Omental fat pad (tissue), 4 donors: ENCODE results near the gene GLIS1. TPM values are rescaled to one million over a fixed set of nuclear protein-coding genes. Genes with fewer than 3 reads are reported as not detected.

ENCODE experiments used
- ATAC-seq: fragments of 150-250 bp; one replicate; pipeline ENCODE4 v1.9.1; 2016; ENCODE audit warnings: mild to moderate bottlenecking, moderate library complexity; ENCODE audit not compliant: low FRiP score
- DNase-seq: peaks from one replicate; pipeline ENCODE4 v3.0.0-alpha.2; 2019; ENCODE audit warnings: low spot score
- CTCF ChIP-seq, 3 donors: fragments of 450-650 bp; IDR thresholded peaks; one replicate each; pipeline ENCODE4 v1.5.1; 2016 to 2017; ENCODE audit warnings: antibody characterized with exemption in 3 of 3, mild to moderate bottlenecking in 3 of 3, moderate library complexity in 2 of 3
- small RNA-seq: library from RNA; depleted of rRNA; stranded (forward); fragments of <200 nt; gene quantifications from one replicate; pipeline ENCODE3, GENCODE V24; 2016
- total RNA-seq, 4 donors: library from RNA; depleted of rRNA; stranded (reverse); fragments of >200 nt; gene quantifications; one replicate each; pipeline ENCODE4 v1.1.0, GENCODE V29; 2016

The GLIS1 gene
- total RNA-seq, 4 donors from 2014 or later: 0.19 to 1.4 (median 0.75) TPM

GRCh38 chr1:53460666-53461322 lies 278.2 kb downstream of the GLIS1 start:
- ATAC-seq: no peak
- DNase-seq: no peak

GRCh38 chr1:53460211-53460634 lies 278.7 kb downstream of the GLIS1 start:
- DNase-seq (no peak), ATAC-seq (no peak)
- TF ChIP-seq CTCF (IDR thresholded peaks at IDR 0.05): no peak

More at GRCh38 chr1:53460666-53461322, 278.2 kb downstream of the GLIS1 start:
- no peak for TF ChIP-seq CTCF (IDR thresholded peaks at IDR 0.05)

- no peak for ATAC-seq
- TF ChIP-seq CTCF (IDR thresholded peaks at IDR 0.05): no peak
- no peak for DNase-seq
Measured at GRCh38 chr1:53459321-53460175, 279.4 kb downstream of the GLIS1 start, which contains the start of gene DMRTB1. TSS of gene DMRTB1 (plus strand) at chr1:53459399. CDS start at chr1:53459454, 55 bp downstream.

GRCh38 chr1:53458634-53459033 lies 280.3 kb downstream of the GLIS1 start:
- ATAC-seq (no peak), DNase-seq (no peak)
- no peak for TF ChIP-seq CTCF (IDR thresholded peaks at IDR 0.05)

Small RNA genes within 50 kb of the gene (small RNA-seq; reads per million reads assigned to genes)
- gene RF00418 (not detected), gene RNU7-95P (not detected)

Other genes with a start within 250 kb of the GLIS1 start
- gene NDC1, start 99.1 kb upstream of the GLIS1 start, total RNA-seq: 10 to 100 TPM in 3 of 4 donors, 1 to 10 TPM in 1; 9.2 to 16.3 (median 11.8) TPM
- 10 to 100 TPM; 14.8 to 29.4 (median 21.0) TPM for gene YIPF1, start 150.6 kb upstream of the GLIS1 start, total RNA-seq
- gene DIO1, start 155.0 kb upstream of the GLIS1 start, total RNA-seq: not detected
- 10 to 100 TPM; 11.6 to 24.6 (median 15.5) TPM for gene IFT25, start 206.5 kb upstream of the GLIS1 start, total RNA-seq
- 10 to 100 TPM; 12.6 to 22.8 (median 16.7) TPM for gene LRRC42, start 207.2 kb upstream of the GLIS1 start, total RNA-seq